Stomach (tissue), 4 donors: ENCODE results near the gene STK36.

ENCODE experiments used
- EP300 ChIP-seq: sonication (generic); formaldehyde crosslinking; IDR thresholded peaks from one replicate; pipeline ENCODE4 v1.6.1; 2017; ENCODE audit warnings: antibody characterized with exemption
- POLR2A ChIP-seq, 4 donors: fragments of 450-650 bp; IDR thresholded peaks; one replicate each; pipeline ENCODE4 v1.6.1; 2016; ENCODE audit warnings: antibody characterized with exemption in 4 of 4, control low read depth in 2 of 4, mild to moderate bottlenecking in 1 of 4, moderate library complexity in 1 of 4
- TF ChIP-seq, protein P1 (sequence below), 7 experiments: fragments of 450-650 bp in 4 of 7; fragments of 200-600 bp in 3 of 7; sonication (generic) in 3 of 7; IDR thresholded peaks; one replicate each; pipeline ENCODE4 v1.5.1; 2016 to 2019; ENCODE audit warnings: antibody characterized with exemption in 7 of 7, control low read depth in 2 of 7, mild to moderate bottlenecking in 1 of 7

DNA sequence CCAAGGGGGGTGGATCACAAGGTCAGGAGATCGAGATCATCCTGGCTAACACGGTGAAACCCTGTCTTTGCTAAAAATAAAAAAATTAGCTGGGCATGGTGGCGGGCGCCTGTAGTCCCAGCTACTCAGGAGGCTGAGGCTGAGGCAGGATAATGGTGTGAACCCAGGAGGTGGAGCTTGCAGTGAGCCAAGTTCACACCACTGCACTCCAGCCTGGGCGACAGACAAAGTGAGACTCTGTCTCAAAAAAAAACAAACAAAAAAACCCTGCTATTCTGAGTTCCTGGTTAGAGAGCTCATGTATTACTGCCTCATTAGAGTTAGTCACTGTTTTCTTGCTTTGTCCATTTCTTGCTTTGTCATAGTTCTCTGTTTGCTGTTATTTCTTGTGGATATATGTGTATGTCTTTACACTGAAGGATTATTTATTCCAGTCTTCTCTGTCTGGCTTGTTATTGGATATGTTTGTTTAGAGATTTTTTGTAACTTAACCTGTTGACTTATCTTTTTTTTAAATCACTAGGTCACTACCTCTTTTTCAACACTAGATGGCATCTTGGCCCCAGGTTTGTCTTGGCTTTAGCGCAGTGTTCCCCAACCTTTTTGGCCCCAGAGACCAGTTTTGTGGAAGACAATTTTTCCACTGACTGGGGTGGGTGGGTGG, 55.7 kb downstream of the STK36 start:
- TF ChIP-seq, protein P1, sequence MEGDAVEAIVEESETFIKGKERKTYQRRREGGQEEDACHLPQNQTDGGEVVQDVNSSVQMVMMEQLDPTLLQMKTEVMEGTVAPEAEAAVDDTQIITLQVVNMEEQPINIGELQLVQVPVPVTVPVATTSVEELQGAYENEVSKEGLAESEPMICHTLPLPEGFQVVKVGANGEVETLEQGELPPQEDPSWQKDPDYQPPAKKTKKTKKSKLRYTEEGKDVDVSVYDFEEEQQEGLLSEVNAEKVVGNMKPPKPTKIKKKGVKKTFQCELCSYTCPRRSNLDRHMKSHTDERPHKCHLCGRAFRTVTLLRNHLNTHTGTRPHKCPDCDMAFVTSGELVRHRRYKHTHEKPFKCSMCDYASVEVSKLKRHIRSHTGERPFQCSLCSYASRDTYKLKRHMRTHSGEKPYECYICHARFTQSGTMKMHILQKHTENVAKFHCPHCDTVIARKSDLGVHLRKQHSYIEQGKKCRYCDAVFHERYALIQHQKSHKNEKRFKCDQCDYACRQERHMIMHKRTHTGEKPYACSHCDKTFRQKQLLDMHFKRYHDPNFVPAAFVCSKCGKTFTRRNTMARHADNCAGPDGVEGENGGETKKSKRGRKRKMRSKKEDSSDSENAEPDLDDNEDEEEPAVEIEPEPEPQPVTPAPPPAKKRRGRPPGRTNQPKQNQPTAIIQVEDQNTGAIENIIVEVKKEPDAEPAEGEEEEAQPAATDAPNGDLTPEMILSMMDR (IDR thresholded peaks at IDR 0.05): peak in 3 of 7 experiments; percentile 26 to 32 (median 30)
- TF ChIP-seq POLR2A (IDR thresholded peaks at IDR 0.05) (no peak), EP300 (no peak)
